Measurements from ENCODE around the gene NFATC2. TPM values are rescaled to one million over a fixed set of nuclear protein-coding genes. Genes with fewer than 3 reads are reported as not detected.

The NFATC2 gene
- total and polyA plus RNA-seq, 2 of the 8 experiments (the other 6 are each of a cell fraction or from before 2014, with no cell fraction given), result 0.27 to 0.91 TPM

DNA sequence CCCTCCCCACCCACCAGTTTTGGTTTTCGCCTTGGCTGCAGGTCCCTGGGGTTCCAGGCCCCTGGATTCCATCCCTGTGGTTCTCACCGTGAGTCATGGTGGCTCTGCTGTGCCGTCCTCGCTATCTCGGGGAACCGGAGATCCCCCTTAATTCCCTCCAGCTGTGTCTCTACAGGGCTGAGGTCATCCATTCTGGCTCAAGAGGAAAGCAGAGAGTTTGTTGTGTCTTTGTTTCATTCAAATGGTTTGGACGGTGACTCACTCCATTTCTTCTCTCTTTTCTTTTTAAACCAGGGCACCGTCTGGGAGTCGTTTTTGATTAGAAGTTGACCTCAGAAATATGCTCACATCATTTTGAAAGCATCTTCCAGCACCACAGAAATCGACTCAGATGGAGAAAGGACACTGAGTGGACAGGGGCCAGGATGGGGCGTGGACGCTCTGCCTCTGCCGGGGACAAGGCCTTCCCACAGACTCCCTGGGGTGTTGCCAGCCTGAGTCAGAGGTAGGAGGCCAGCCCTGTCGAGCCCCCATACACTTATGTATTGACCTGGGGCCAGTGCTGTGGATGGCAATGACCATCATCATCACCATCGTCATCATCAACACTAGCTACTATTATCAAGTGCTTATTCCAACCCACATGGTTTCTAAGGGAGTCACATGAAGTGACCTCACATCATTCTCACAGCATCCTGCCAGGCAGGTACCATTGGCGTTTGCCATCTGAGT, 176.2 kb downstream of the NFATC2 start:
- no peak overlapping the region for H3K56ac ChIP-seq (replicated peaks; ENCODE audit: insufficient read length, low read depth, low read length)
- H4K91ac ChIP-seq (replicated peaks; ENCODE audit: insufficient read length, low read length), result no peak overlapping the region
- no peaks in the 10 kb centered on the region for H3K36me3 ChIP-seq (ENCODE audit: control insufficient read depth in 2 of 4, insufficient read depth in 4 of 4, low read length in 3 of 4)
- H4K8ac ChIP-seq (ENCODE audit: extremely low read depth, insufficient read depth, low read length), result no peak overlapping the region
- 0 out of 4 replicates have a peak, but pooled peaks cover 0 to 2% of the 10 kb centered on the region in 2 experiments for H3K79me2 ChIP-seq (ENCODE audit: control insufficient read depth in 1 of 2, insufficient read depth in 2 of 2, low read length in 2 of 2)
- 0 out of 7 replicates have a peak, but pooled peaks cover 0 to 2% (median 0%) of the 10 kb centered on the region in 4 experiments for H3K4me1 ChIP-seq (replicated peaks in 1 of 4; ENCODE audit: control insufficient read depth in 3 of 4, insufficient read depth in 4 of 4, low read length in 3 of 4)
- no peak overlapping the region for H2BK12ac ChIP-seq (ENCODE audit: low read depth, low read length)
- no peak overlapping the region for H3K4ac ChIP-seq (replicated peaks; ENCODE audit: insufficient read length, low read depth, low read length)
- FAIRE-seq (no peak), DNase-seq (ENCODE audit: low read depth in 1 of 2, low spot score in 2 of 2) (no peak)
- no peak overlapping the region for H2BK15ac ChIP-seq (ENCODE audit: low read length)
- H2BK20ac ChIP-seq (ENCODE audit: low read length), result no peak overlapping the region
- H2BK5ac ChIP-seq (ENCODE audit: low read depth, low read length), result no peak overlapping the region
- no peaks in the 10 kb centered on the region for H4K20me1 ChIP-seq (replicated peaks in 1 of 2; ENCODE audit: control insufficient read depth in 1 of 2, insufficient read depth in 2 of 2, low read length in 2 of 2)
- no peak overlapping the region for H3K14ac ChIP-seq (ENCODE audit: insufficient read length)
- H3K9ac ChIP-seq (replicated peaks in 1 of 4; ENCODE audit: extremely low read depth in 1 of 4, low read depth in 3 of 4, low read length in 3 of 4), result no peak overlapping the region
- H3K4me3 ChIP-seq (ENCODE audit: extremely low read depth in 1 of 4, insufficient read depth in 2 of 4, low read depth in 3 of 4, low read length in 4 of 4), result no peak overlapping the region
- no peak overlapping the region for H3K23ac ChIP-seq (ENCODE audit: insufficient read length)
- no peak overlapping the region for H2BK120ac ChIP-seq (replicated peaks; ENCODE audit: low read depth, low read length)
- no peak overlapping the region for H3K18ac ChIP-seq (ENCODE audit: extremely low read depth, low read length)
- no peak overlapping the region for H4K5ac ChIP-seq (ENCODE audit: insufficient read length, low read depth, low read length)
- peaks cover 7 to 8% of the 10 kb centered on the region in 2 experiments; a peak in 3 of 4 replicates for H3K9me3 ChIP-seq (ENCODE audit: insufficient read depth in 2 of 2, low read depth in 1 of 2, low read length in 1 of 2)
- H2AK5ac ChIP-seq (ENCODE audit: low read depth, low read length), result no peak overlapping the region
- ChIA-PET POLR2A (ENCODE audit: partially characterized antibody) (no interaction called here), CTCF (ENCODE audit: partially characterized antibody) (interaction anchor here (0.5 to 1.6 kb wide), 6 partner anchors 40 to 384 kb away, joined by 3 to 9 read pairs (median 3); no protein-coding TSS in a partner anchor)
- no peaks in the 10 kb centered on the region for H3K79me1 ChIP-seq (ENCODE audit: low read depth, low read length)
- H2AFZ ChIP-seq (ENCODE audit: low read length), result no peak overlapping the region
- H3K4me2 ChIP-seq (ENCODE audit: insufficient read depth in 1 of 2, low read depth in 2 of 2, low read length in 2 of 2), result no peak overlapping the region
- 91% methylated on average over 16 of the region's 16 CpGs; no CpG with 5 or more reads in 1 of the 2 experiments for WGBS, 2 experiments (ENCODE audit: extremely low coverage in 1 of 2, insufficient coverage in 1 of 2, insufficient read length in 1 of 2, insufficient replicate concordance in 2 of 2, low coverage in 1 of 2, low lambda C conversion rate in 2 of 2, missing lambda C conversion rate in 1 of 2)
- no peak overlapping the region for H3K27ac ChIP-seq (ENCODE audit: low read depth, low read length)
- H3K23me2 ChIP-seq (ENCODE audit: low read depth, low read length), result no peaks in the 10 kb centered on the region
- H3K27me3 ChIP-seq (replicated peaks in 1 of 4; ENCODE audit: control insufficient read depth in 3 of 4, extremely low read depth in 1 of 4, insufficient read depth in 3 of 4, low read length in 3 of 4), result no peaks in the 10 kb centered on the region; a peak in 1 of 7 replicates
- no peak for TF ChIP-seq BACH1 (IDR thresholded peaks at IDR 0.05; ENCODE audit: low read length)
- no peak for TF ChIP-seq CBX8 (IDR thresholded peaks at IDR 0.05; ENCODE audit: borderline replicate concordance, low read depth, low read length)
- no peak for TF ChIP-seq POLR2A (IDR thresholded peaks at IDR 0.05; ENCODE audit: control extremely low read depth in 1 of 2, low read depth in 2 of 2, low read length in 2 of 2)
- no peak for TF ChIP-seq JUND (IDR thresholded peaks at IDR 0.05; ENCODE audit: low read length)
- TF ChIP-seq MAFK (IDR thresholded peaks at IDR 0.05; ENCODE audit: low read depth, low read length), result no peak
- TF ChIP-seq EP300 (IDR thresholded peaks at IDR 0.05; ENCODE audit: borderline replicate concordance in 1 of 2, low read depth in 2 of 2, low read length in 2 of 2), result no peak
- TF ChIP-seq CHD1 (IDR thresholded peaks at IDR 0.05; ENCODE audit: low read depth, low read length), result no peak
- no peak for TF ChIP-seq SIRT6 (IDR thresholded peaks at IDR 0.05; ENCODE audit: low read length)
- no peak for TF ChIP-seq HDAC6 (IDR thresholded peaks at IDR 0.05; ENCODE audit: low read depth, low read length)
- TF ChIP-seq PHF8 (conservative IDR thresholded peaks at IDR 0.05; ENCODE audit: low read depth, low read length), result no peak
- TF ChIP-seq, protein P1, sequence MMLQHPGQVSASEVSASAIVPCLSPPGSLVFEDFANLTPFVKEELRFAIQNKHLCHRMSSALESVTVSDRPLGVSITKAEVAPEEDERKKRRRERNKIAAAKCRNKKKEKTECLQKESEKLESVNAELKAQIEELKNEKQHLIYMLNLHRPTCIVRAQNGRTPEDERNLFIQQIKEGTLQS (IDR thresholded peaks at IDR 0.05; ENCODE audit: insufficient read depth, low read depth, low read length), result no peak
